Fibroblast of villous mesenchyme (primary cell): ENCODE data around the gene SLC27A1. TPM values are rescaled to one million over a fixed set of nuclear protein-coding genes. Genes with fewer than 3 reads are reported as not detected.

ENCODE experiments used
- DNase-seq: peaks from one replicate; pipeline ENCODE4 v3.0.0-alpha.2; 2010; ENCODE audit warnings: low read depth
- H3K4me3 ChIP-seq: 2 replicates; pipeline ENCODE4 v1.5.1; 2011; ENCODE audit warnings: low read depth, mild to moderate bottlenecking, low read length
- CTCF ChIP-seq: IDR thresholded peaks from 2 replicates; pipeline ENCODE4 v1.5.1; 2012; ENCODE audit warnings: low read depth, mild to moderate bottlenecking, low read length; ENCODE audit not compliant: insufficient read depth
- total RNA-seq: library from RNA; depleted of rRNA; stranded (reverse); fragments of >200 nt; gene quantifications from 2 replicates; pipeline ENCODE4 v1.2.3, GENCODE V29; 2012

SLC27A1 gene
- 10.8 and 15.5 TPM in 2 replicates for total RNA-seq

- TF ChIP-seq CTCF, result no peak
- peak within 1 kb of the TSS; percentile 77 for H3K4me3 ChIP-seq
- DNase-seq, result peak; percentile 99
These were observed at the start of gene SLC27A1 for GRCh38 chr19:17470068-17470841. TSS of gene SLC27A1 (plus strand) at chr19:17470524. CDS start at chr19:17470541, 17 bp downstream.

- TF ChIP-seq CTCF, result no peak
- DNase-seq, result no peak
- H3K4me3 ChIP-seq, result no peak overlapping the region
These were observed 48.4 kb upstream of the SLC27A1 start for GRCh38 chr19:17421942-17422341.

GRCh38 chr19:17423429-17424208 lies 46.7 kb upstream of the SLC27A1 start:
- no peak for DNase-seq
- no peak overlapping the region for H3K4me3 ChIP-seq
- TF ChIP-seq CTCF, result no peak

- TF ChIP-seq CTCF, result peak; percentile 61
- peak; percentile 46 for DNase-seq
- no peak overlapping the region for H3K4me3 ChIP-seq
These were observed 45.5 kb upstream of the SLC27A1 start for GRCh38 chr19:17424743-17425365.

GRCh38 chr19:17429641-17430113 lies 40.6 kb upstream of the SLC27A1 start:
- TF ChIP-seq CTCF, result no peak
- no peak overlapping the region for H3K4me3 ChIP-seq
- DNase-seq, result no peak

GRCh38 chr19:17431417-17431816 lies 38.9 kb upstream of the SLC27A1 start:
- no peak for DNase-seq
- no peak for TF ChIP-seq CTCF
- H3K4me3 ChIP-seq, result no peak overlapping the region
